H1 (cell line): ENCODE measurements around the gene TMEM156. TPM values are rescaled to one million over a fixed set of nuclear protein-coding genes. Genes with fewer than 3 reads are reported as not detected.

ENCODE experiments used
- ATF3 ChIP-seq: IDR thresholded peaks from 2 replicates; pipeline ENCODE4 v1.6.1; 2011; ENCODE audit warnings: low read depth, mild to moderate bottlenecking, low read length; ENCODE audit not compliant: insufficient read depth
- CBX8 ChIP-seq: fragments of 300-800, 300-1000 bp; sonication (generic); IDR thresholded peaks from 2 replicates; pipeline ENCODE4 v1.7.1; 2016; ENCODE audit warnings: low read depth, low read length, borderline replicate concordance
- EGR1 ChIP-seq: IDR thresholded peaks from 2 replicates; pipeline ENCODE4 v1.6.1; 2011; ENCODE audit warnings: low read depth, low read length, borderline replicate concordance
- HDAC2 ChIP-seq, 2 experiments: fragments of 300-600 bp in 1 of 2; sonication (generic) in 1 of 2; IDR thresholded peaks; 2 replicates each; pipeline ENCODE4 v1.6.1; 2011 to 2012; ENCODE audit warnings: low read depth in 2 of 2, low read length in 2 of 2, mild to moderate bottlenecking in 2 of 2, moderate library complexity in 2 of 2, borderline replicate concordance in 1 of 2, inconsistent platforms in 1 of 2
- RFX5 ChIP-seq: IDR thresholded peaks from 2 replicates; pipeline ENCODE4 v1.6.1; 2011; ENCODE audit warnings: low read depth, low read length, improper control_type of control experiment, borderline replicate concordance
- SUZ12 ChIP-seq: fragments of 200-600 bp; sonication (generic); IDR thresholded peaks from 2 replicates; pipeline ENCODE4 v1.6.1; 2012; ENCODE audit warnings: mild to moderate bottlenecking, inconsistent platforms, low read length, moderate library complexity, mixed read lengths
- TAF1 ChIP-seq: IDR thresholded peaks from 2 replicates; pipeline ENCODE4 v1.6.1; 2011; ENCODE audit warnings: mild to moderate bottlenecking, low read depth, low read length
- TBP ChIP-seq: IDR thresholded peaks from 2 replicates; pipeline ENCODE4 v1.6.1; 2011; ENCODE audit warnings: low read depth, low read length, improper control_type of control experiment
- USF2 ChIP-seq: IDR thresholded peaks from 2 replicates; pipeline ENCODE4 v1.6.1; 2011; ENCODE audit warnings: low read length, improper control_type of control experiment
- polyA plus RNA-seq, 7 experiments: library from polyadenylated mRNA; depleted of rRNA in 3 of 7; stranded (reverse) in 5 of 7; unstranded in 2 of 7; fragments of >200 nt in 5 of 7; fragments of 200-250 nt in 2 of 7; gene quantifications; 1 replicate in 5 of 7; 2 replicates in 1 of 7; 4 replicates in 1 of 7; pipeline versions ENCODE4 v1.2.1 to v1.2.3, GENCODE V29; 2011 to 2013; ENCODE audit warnings: missing spikeins in 2 of 7, mixed read lengths in 2 of 7
- total RNA-seq: library from RNA; stranded (reverse); fragmentation: NEBNext Ultra II Directional; extraction: Animal tissue kit (Norgen Biotek cat#: 25700); gene quantifications from 2 replicates; pipeline ENCODE4 v1.2.1, GENCODE V29; 2021
- TF ChIP-seq, protein P1 (sequence below): fragments of 300-600 bp; sonication (generic); IDR thresholded peaks from 2 replicates; pipeline ENCODE4 v1.7.1; 2012; ENCODE audit warnings: low read length, moderate library complexity, mild to moderate bottlenecking, inconsistent platforms; ENCODE audit not compliant: insufficient replicate concordance

The TMEM156 gene
- total and polyA plus RNA-seq, 2 of the 8 experiments (the other 6 are each of a cell fraction or from before 2014, with no cell fraction given) = not detected

GRCh38 chr4:38930707-38931106 lies 101.5 kb downstream of the TMEM156 start (continued):
- TF ChIP-seq, protein P1, sequence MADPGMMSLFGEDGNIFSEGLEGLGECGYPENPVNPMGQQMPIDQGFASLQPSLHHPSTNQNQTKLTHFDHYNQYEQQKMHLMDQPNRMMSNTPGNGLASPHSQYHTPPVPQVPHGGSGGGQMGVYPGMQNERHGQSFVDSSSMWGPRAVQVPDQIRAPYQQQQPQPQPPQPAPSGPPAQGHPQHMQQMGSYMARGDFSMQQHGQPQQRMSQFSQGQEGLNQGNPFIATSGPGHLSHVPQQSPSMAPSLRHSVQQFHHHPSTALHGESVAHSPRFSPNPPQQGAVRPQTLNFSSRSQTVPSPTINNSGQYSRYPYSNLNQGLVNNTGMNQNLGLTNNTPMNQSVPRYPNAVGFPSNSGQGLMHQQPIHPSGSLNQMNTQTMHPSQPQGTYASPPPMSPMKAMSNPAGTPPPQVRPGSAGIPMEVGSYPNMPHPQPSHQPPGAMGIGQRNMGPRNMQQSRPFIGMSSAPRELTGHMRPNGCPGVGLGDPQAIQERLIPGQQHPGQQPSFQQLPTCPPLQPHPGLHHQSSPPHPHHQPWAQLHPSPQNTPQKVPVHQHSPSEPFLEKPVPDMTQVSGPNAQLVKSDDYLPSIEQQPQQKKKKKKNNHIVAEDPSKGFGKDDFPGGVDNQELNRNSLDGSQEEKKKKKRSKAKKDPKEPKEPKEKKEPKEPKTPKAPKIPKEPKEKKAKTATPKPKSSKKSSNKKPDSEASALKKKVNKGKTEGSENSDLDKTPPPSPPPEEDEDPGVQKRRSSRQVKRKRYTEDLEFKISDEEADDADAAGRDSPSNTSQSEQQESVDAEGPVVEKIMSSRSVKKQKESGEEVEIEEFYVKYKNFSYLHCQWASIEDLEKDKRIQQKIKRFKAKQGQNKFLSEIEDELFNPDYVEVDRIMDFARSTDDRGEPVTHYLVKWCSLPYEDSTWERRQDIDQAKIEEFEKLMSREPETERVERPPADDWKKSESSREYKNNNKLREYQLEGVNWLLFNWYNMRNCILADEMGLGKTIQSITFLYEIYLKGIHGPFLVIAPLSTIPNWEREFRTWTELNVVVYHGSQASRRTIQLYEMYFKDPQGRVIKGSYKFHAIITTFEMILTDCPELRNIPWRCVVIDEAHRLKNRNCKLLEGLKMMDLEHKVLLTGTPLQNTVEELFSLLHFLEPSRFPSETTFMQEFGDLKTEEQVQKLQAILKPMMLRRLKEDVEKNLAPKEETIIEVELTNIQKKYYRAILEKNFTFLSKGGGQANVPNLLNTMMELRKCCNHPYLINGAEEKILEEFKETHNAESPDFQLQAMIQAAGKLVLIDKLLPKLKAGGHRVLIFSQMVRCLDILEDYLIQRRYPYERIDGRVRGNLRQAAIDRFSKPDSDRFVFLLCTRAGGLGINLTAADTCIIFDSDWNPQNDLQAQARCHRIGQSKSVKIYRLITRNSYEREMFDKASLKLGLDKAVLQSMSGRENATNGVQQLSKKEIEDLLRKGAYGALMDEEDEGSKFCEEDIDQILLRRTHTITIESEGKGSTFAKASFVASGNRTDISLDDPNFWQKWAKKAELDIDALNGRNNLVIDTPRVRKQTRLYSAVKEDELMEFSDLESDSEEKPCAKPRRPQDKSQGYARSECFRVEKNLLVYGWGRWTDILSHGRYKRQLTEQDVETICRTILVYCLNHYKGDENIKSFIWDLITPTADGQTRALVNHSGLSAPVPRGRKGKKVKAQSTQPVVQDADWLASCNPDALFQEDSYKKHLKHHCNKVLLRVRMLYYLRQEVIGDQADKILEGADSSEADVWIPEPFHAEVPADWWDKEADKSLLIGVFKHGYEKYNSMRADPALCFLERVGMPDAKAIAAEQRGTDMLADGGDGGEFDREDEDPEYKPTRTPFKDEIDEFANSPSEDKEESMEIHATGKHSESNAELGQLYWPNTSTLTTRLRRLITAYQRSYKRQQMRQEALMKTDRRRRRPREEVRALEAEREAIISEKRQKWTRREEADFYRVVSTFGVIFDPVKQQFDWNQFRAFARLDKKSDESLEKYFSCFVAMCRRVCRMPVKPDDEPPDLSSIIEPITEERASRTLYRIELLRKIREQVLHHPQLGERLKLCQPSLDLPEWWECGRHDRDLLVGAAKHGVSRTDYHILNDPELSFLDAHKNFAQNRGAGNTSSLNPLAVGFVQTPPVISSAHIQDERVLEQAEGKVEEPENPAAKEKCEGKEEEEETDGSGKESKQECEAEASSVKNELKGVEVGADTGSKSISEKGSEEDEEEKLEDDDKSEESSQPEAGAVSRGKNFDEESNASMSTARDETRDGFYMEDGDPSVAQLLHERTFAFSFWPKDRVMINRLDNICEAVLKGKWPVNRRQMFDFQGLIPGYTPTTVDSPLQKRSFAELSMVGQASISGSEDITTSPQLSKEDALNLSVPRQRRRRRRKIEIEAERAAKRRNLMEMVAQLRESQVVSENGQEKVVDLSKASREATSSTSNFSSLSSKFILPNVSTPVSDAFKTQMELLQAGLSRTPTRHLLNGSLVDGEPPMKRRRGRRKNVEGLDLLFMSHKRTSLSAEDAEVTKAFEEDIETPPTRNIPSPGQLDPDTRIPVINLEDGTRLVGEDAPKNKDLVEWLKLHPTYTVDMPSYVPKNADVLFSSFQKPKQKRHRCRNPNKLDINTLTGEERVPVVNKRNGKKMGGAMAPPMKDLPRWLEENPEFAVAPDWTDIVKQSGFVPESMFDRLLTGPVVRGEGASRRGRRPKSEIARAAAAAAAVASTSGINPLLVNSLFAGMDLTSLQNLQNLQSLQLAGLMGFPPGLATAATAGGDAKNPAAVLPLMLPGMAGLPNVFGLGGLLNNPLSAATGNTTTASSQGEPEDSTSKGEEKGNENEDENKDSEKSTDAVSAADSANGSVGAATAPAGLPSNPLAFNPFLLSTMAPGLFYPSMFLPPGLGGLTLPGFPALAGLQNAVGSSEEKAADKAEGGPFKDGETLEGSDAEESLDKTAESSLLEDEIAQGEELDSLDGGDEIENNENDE = no peak
- TF ChIP-seq EGR1 = no peak
- no peak for TF ChIP-seq ATF3
- TF ChIP-seq SUZ12 = no peak
- no peak for TF ChIP-seq CBX8
- TF ChIP-seq TAF1 = no peak
- no peak for TF ChIP-seq TBP
- TF ChIP-seq HDAC2 (IDR thresholded peaks at IDR 0.05; ENCODE audit: borderline replicate concordance in 1 of 2, low read depth in 2 of 2, low read length in 2 of 2) = no peak
- TF ChIP-seq RFX5 = no peak
- no peak for TF ChIP-seq USF2
